Coronary artery (tissue), 2 donors: ENCODE data around the gene PLPP6.
A peak's percentile ranks its signal among the peaks of the same experiment; 100 is the strongest.

Experiments
- DNase-seq: peaks from one replicate; pipeline ENCODE4 v3.0.0-alpha.2; 2017; ENCODE audit warnings: low spot score
- H3K27ac ChIP-seq, 2 donors: fragments of 200-600 bp; sonication (generic); one replicate each; pipeline ENCODE4 v1.5.1; 2016 to 2019
- H3K4me3 ChIP-seq: fragments of 200-600 bp; sonication (generic); 2 replicates; pipeline ENCODE4 v1.5.1; 2016; ENCODE audit warnings: mild to moderate bottlenecking, moderate library complexity
- TF ChIP-seq, protein P1 (sequence below): fragments of 200-600 bp; sonication (generic); IDR thresholded peaks from one replicate; pipeline ENCODE4 v1.5.1; 2019; ENCODE audit warnings: antibody characterized with exemption

Gene PLPP6

DNA sequence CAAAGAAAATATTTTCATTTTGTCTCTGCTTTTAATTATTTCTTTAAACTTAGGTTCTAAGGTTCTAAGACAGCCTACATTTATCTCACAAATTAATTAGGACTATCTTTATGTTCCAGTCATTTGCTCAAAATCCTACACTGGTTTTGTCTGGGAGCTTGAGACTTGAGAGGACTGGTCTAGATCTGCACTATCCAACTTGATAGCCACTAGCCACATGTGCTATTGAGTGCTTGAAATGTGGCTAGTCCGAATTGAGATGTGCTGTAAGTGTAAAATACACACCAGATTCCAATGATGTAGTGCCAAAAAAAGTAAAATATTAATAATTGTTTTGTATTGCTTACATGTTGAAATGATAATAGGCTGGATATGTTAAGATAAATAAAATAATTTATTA lies 24.5 kb downstream of the PLPP6 start:
- DNase-seq, result no peak
- Histone ChIP-seq H3K27ac (peak overlapping the region; percentile 19 to 87), H3K4me3 (no peak overlapping the region)
- TF ChIP-seq, protein P1, sequence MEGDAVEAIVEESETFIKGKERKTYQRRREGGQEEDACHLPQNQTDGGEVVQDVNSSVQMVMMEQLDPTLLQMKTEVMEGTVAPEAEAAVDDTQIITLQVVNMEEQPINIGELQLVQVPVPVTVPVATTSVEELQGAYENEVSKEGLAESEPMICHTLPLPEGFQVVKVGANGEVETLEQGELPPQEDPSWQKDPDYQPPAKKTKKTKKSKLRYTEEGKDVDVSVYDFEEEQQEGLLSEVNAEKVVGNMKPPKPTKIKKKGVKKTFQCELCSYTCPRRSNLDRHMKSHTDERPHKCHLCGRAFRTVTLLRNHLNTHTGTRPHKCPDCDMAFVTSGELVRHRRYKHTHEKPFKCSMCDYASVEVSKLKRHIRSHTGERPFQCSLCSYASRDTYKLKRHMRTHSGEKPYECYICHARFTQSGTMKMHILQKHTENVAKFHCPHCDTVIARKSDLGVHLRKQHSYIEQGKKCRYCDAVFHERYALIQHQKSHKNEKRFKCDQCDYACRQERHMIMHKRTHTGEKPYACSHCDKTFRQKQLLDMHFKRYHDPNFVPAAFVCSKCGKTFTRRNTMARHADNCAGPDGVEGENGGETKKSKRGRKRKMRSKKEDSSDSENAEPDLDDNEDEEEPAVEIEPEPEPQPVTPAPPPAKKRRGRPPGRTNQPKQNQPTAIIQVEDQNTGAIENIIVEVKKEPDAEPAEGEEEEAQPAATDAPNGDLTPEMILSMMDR, result no peak

DNA sequence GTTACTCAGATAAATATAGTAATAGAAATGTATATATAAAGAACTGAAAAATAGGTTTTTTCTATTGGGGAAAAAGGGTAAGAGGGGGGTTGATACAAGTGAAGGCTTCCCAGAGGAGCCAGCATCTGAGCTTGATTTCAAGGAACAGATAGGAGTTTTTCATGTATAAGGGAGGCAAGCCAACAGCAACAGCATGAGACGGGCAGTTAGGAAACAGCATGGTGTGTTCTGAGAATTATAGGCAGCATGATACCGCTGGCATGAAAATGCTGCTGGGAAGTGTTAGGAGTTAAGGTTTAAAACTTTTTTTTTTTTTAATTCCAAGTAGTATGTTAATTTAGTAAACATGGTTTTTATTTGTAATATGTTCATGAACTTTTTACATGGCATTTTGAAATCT lies 26.9 kb downstream of the PLPP6 start:
- DNase-seq, result no peak
- H3K4me3 ChIP-seq, result no peak overlapping the region
- TF ChIP-seq, protein P1, result no peak
- H3K27ac ChIP-seq, result peak overlapping the region in 1 of 2 donors; percentile 69

DNA sequence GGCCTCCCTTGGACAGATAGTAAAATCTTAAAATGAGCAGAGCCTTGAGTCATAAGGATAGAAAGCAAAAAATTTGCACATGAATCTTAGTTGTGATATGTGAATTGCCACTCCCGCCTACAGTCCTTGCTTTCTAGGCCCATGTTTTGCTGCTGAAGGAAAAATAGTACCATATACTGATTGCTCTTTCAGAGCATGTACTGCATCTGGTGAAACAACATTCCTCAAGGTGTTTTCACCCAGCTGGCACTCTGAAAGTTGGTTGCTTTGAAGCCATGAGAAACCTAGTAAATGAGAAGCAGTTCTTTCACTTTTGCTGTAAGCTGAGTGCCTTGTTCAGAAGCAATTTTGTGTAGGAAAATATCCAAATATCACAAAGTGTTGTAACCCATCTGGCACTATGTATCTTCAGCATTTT lies 27.6 kb downstream of the PLPP6 start:
- DNase-seq, result no peak
- H3K4me3 ChIP-seq, result peak overlapping the region; percentile 19
- peak overlapping the region; percentile 69 to 72 for H3K27ac ChIP-seq

DNA sequence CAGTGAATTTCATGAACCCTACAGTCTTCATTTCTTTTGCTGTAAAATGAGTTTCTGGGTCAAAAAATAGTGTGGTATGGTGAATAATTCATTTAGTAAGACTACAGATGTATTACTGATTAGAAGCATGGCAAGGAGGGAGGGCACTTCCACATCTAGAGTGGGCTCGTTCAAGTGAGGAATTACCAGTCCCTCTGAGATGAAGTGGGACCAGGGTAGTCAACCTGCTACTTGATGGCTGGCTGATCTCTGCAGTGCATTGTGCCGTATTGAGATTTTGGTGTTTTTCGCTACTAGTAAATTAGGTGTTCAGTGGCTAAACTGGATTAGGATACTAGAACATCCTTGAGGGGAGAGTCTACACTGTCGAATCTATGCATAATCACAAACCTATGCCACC lies 28.1 kb downstream of the PLPP6 start:
- Histone ChIP-seq H3K27ac (peak overlapping the region; percentile 69 to 72), H3K4me3 (no peak overlapping the region)
- no peak for DNase-seq
- TF ChIP-seq, protein P1, result no peak

More for the DNA sequence above, 27.6 kb downstream of the PLPP6 start:
- TF ChIP-seq, protein P1, result no peak

DNA sequence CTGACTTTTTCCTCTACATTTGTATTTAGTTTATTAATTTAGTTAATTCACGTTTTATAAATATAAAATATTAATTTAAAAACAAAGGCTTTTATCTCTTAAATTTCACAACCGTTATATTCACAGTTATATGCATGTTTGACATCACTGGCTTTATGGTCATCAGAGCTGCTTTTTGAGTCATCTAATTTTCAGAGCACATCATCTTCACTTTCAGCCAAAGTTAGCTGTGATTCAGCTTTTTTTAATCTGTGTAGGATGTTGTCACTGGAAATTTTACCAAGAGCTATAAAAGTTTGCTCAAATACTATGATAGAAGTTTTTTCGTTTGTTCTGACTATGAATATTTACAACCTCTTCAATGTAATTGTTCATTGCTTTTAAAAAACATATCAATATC lies 29.7 kb downstream of the PLPP6 start:
- no peak for DNase-seq
- TF ChIP-seq, protein P1, result no peak
- H3K27ac ChIP-seq, result peak overlapping the region in 1 of 2 donors; percentile 19
- no peak overlapping the region for H3K4me3 ChIP-seq

DNA sequence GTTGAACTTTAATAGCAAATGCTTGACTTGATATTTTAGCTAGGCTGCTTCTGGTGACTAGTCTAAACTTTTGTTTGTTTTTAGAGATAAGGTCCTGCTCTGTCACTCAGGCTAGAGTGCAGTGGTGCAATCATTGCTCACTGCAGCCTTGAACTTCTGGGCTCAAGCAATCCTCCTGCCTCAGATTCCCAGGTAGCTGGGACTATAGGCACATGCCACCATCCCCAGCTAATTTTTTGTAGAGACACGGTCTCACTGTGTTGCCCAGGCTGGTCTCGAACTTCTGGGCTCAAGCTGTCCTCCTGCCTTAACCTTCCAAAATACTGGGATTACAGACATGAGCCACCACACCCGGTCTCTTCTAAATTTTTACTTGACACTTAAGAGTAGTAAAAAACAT lies 38.0 kb downstream of the PLPP6 start:
- no peak overlapping the region for H3K4me3 ChIP-seq
- no peak for DNase-seq
- no peak overlapping the region for H3K27ac ChIP-seq
- TF ChIP-seq, protein P1, result no peak

DNA sequence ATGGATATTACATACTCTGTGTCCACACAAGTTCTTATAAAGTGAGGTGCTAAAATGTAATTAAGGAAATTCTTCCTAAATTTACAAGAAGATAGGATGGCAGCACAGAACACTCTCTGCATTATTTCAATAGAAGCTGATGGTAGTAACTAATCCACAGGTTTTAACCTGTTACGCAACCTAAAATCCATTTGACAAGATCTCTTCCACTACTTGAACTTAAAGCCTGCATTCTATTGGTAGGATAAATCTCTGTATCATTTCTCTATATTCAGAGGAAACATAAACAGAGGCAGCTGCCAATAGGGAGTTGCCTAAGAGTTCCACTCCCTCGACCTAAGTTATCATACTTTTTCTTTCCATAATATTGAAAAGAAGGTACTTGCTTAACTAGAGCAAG lies 38.8 kb downstream of the PLPP6 start:
- no peak for DNase-seq
- H3K4me3 ChIP-seq, result no peak overlapping the region
- H3K27ac ChIP-seq, result no peak overlapping the region
- TF ChIP-seq, protein P1, result no peak
